Immature natural killer cell (primary cell): Measurements from ENCODE around the gene CA5A. TPM values are rescaled to one million over a fixed set of nuclear protein-coding genes. Genes with fewer than 3 reads are reported as not detected.
A peak's percentile ranks its signal among the peaks of the same experiment; 100 is the strongest.

Source experiments
- DNase-seq, 3 donors: peaks; one replicate each; pipeline ENCODE4 v3.0.0; 2022; ENCODE audit warnings: mixed read lengths in 1 of 3
- H3K27ac Mint-ChIP-seq, 6 donors: one replicate each; pipeline ENCODE4 v1.8.0; 2020; ENCODE audit warnings: mixed read lengths in 6 of 6, mild to moderate bottlenecking in 5 of 6, inconsistent platforms in 4 of 6, moderate library complexity in 3 of 6
- H3K27me3 Mint-ChIP-seq, 3 donors: one replicate each; pipeline ENCODE4 v1.8.0; 2020 to 2021; ENCODE audit warnings: low read depth in 3 of 3, mild to moderate bottlenecking in 3 of 3, mixed read lengths in 3 of 3, moderate library complexity in 3 of 3, inconsistent platforms in 1 of 3
- H3K36me3 Mint-ChIP-seq, 3 donors: one replicate each; pipeline ENCODE4 v1.8.0; 2020; ENCODE audit warnings: mixed read lengths in 3 of 3, inconsistent platforms in 2 of 3, mild to moderate bottlenecking in 2 of 3
- H3K4me1 Mint-ChIP-seq, 2 donors: one replicate each; pipeline ENCODE4 v1.8.0; 2020; ENCODE audit warnings: inconsistent platforms in 2 of 2, mild to moderate bottlenecking in 2 of 2, mixed read lengths in 2 of 2, moderate library complexity in 1 of 2
- H3K4me3 Mint-ChIP-seq, 5 donors: one replicate each; pipeline ENCODE4 v1.8.0; 2020; ENCODE audit warnings: mild to moderate bottlenecking in 5 of 5, mixed read lengths in 5 of 5, inconsistent platforms in 3 of 5, moderate library complexity in 3 of 5
- H3K9me3 Mint-ChIP-seq, 6 donors: one replicate each; pipeline ENCODE4 v1.8.0; 2020; ENCODE audit warnings: mild to moderate bottlenecking in 6 of 6, mixed read lengths in 6 of 6, inconsistent platforms in 4 of 6, moderate library complexity in 3 of 6
- polyA plus RNA-seq, 3 donors: library from polyadenylated mRNA; unstranded; fragments of 300-500 nt; fragmentation: Illumina TruSeq; gene quantifications; one replicate each; pipeline ENCODE4 v1.2.3, GENCODE V29; 2021

CA5A gene
- polyA plus RNA-seq, 3 donors from 2014 or later, result not detected

- no peaks in the 10 kb centered on the region for H3K36me3 Mint-ChIP-seq
- DNase-seq, result no peak
- peaks cover 0 to 35% (median 11%) of the 10 kb centered on the region in 3 donors for H3K27me3 Mint-ChIP-seq
- H3K4me3 Mint-ChIP-seq, result no peak overlapping the region
- no peaks in the 10 kb centered on the region for H3K9me3 Mint-ChIP-seq
- H3K27ac Mint-ChIP-seq, result no peak overlapping the region
- H3K4me1 Mint-ChIP-seq, result no peaks in the 10 kb centered on the region
These were observed 91.5 kb downstream of the CA5A start for GRCh38 chr16:87844809-87845208.

- Mint-ChIP-seq H3K27me3 (peaks cover 0 to 37% (median 11%) of the 10 kb centered on the region in 3 donors), H3K36me3 (no peaks in the 10 kb centered on the region), H3K4me1 (no peaks in the 10 kb centered on the region), H3K27ac (peak overlapping the region in 1 of 6 donors; percentile 30), H3K9me3 (no peaks in the 10 kb centered on the region), H3K4me3 (no peak overlapping the region)
- DNase-seq, result no peak
These were observed 92.1 kb downstream of the CA5A start for GRCh38 chr16:87844120-87844733.

DNA sequence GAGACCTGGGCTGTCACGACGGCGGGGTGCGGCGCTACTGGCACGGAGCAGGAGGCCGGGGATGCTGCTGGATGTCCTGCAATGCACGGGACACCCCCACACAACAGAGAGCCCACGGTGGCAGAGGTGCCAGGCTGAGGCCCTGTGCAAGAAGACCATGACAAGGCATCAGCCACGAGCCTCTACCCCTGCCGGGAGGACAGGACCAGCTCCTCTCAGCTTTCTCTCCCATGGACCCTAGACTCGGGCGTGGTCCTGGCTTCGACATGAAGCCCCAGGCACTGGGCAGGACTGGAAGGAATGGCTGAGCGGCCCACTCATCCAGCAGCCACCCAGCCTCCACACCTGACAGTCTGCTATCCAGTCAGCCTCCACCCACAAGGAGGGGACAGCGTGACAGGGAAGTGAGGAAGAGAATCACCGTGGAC is 92.6 kb downstream of the CA5A start:
- H3K27ac Mint-ChIP-seq, result peak overlapping the region in 1 of 6 donors; percentile 30

DNA sequence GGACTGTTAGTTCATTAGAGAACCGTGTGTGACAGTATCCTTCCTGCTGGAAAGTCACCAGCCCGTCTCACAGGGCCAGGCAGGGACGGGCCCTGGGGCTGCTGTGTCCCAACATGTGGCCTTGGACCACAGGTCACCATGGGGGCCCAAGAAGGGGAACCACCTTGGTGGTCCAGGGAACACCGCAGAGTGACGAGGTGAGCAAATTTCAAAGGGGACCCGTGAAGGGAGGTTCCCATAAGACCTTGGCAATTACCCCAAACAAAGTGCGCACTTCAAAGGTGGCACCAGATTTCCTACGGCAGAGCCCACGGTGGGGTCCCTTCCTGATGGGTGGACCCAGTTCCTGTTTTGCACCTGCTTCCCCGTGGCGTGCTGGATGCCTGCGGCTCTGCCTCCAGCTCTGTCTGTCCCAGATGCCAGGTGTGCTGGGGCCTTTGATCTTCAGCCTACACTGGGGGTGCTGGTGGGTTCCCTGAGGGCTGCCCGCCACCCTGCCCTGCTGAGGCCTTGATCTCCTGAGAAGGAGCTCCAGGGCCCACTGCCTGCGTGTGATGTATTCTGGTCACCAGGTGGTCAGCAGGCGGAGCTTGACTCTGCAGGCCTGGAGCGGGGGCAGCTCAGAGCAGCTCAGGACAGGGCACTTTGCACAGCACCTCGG is 94.0 kb downstream of the CA5A start:
- H3K4me1 Mint-ChIP-seq, result no peaks in the 10 kb centered on the region
- no peaks in the 10 kb centered on the region for H3K36me3 Mint-ChIP-seq
- DNase-seq, result no peak
- peaks cover 0 to 34% (median 7%) of the 10 kb centered on the region in 3 donors for H3K27me3 Mint-ChIP-seq
- no peak overlapping the region for H3K4me3 Mint-ChIP-seq
- H3K9me3 Mint-ChIP-seq, result no peaks in the 10 kb centered on the region
- H3K27ac Mint-ChIP-seq, result no peak overlapping the region

More for the DNA sequence above, 92.6 kb downstream of the CA5A start:
- peaks cover 0 to 34% (median 11%) of the 10 kb centered on the region in 3 donors for H3K27me3 Mint-ChIP-seq
- no peaks in the 10 kb centered on the region for H3K36me3 Mint-ChIP-seq
- H3K9me3 Mint-ChIP-seq, result no peaks in the 10 kb centered on the region
- H3K4me3 Mint-ChIP-seq, result no peak overlapping the region
- DNase-seq, result no peak
- H3K4me1 Mint-ChIP-seq, result no peaks in the 10 kb centered on the region

DNA sequence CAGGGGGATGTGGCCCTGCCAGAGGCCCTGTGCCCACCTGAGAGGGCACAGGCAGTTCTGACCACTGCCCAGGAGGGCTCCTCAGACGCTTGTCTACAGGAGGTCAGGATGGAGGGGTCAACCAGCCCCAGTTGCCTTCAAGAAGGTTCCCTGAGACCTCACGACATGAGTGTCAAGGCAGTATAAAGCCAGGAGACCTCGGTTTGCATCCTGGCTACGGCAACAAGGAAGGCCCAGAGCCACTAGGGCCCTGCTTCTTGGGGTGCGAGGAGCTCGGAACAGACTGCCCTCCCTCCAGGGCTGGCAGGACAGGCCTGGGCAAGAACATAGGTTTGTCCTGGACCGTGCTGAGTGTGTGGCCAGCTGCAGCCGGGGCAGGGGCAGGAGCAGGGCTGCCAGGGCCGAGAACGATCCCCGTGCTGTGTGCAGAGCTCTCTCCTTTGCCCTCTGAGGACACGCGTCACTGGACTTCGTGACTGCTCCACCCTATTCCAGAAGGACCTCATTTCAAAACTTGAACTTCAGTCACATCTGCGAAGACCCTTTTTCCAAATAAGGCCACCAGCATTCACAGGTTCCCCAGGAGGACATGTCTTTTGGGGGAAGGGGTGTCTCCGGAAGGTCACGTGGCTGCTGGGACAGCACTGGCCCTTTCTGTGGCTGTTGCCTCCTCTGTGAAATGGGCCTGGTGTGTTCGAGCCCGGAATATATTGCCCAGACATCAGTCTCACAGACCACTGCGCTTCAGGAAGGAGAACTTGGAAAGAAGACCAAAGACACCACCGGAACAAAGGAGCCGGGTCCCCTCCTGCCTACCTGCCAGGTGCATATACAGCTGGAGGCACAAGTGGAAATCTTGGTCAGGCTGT is 94.8 kb downstream of the CA5A start:
- H3K36me3 Mint-ChIP-seq, result no peaks in the 10 kb centered on the region

DNA sequence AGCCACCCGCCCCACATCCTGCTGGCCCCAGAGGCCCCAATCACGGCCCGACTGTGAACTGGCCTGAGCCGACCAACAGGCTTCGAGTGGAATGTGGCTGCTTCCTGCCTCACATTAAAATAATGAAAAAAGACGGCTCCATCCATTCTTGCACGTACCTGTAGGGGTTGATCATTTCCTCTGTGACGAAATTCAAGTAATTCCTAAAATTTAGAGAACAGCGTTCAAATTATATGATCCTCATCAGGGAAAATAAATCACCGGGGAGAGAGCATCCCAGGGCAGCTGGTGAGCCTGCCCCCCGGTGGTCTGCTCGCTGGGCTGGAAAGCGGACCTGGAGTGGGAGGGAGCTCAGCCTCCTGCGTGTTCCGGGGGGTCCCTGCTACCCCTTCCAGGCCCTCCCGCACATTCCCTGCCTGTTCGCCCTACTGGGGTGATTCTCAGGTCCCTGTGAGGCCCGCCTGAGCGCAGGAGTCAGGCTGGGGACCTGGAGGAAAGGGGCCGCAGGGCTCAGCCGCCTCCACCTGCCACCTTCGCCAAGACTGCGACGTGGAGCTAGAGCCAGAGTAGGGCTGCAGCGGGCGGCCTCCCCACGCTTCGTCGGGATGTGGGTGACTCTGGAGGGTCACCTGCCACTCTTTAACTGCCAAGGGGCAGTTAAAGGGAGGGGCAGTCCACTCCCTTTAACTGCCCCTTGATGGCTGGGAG is 95.9 kb downstream of the CA5A start:
- Mint-ChIP-seq H3K36me3 (no peaks in the 10 kb centered on the region), H3K9me3 (no peaks in the 10 kb centered on the region), H3K27me3 (peaks cover 0 to 38% (median 3%) of the 10 kb centered on the region in 3 donors), H3K27ac (no peak overlapping the region), H3K4me3 (no peak overlapping the region), H3K4me1 (no peaks in the 10 kb centered on the region)
- no peak for DNase-seq

More for the DNA sequence above, 94.8 kb downstream of the CA5A start:
- Mint-ChIP-seq H3K4me3 (no peak overlapping the region), H3K27me3 (peaks cover 0 to 37% (median 7%) of the 10 kb centered on the region in 3 donors), H3K27ac (no peak overlapping the region), H3K4me1 (no peaks in the 10 kb centered on the region), H3K9me3 (no peaks in the 10 kb centered on the region)
- DNase-seq, result no peak

- no peaks in the 10 kb centered on the region for H3K36me3 Mint-ChIP-seq
- no peak overlapping the region for H3K4me3 Mint-ChIP-seq
- no peak for DNase-seq
- H3K27ac Mint-ChIP-seq, result no peak overlapping the region
- H3K27me3 Mint-ChIP-seq, result peaks cover 0 to 42% (median 3%) of the 10 kb centered on the region in 3 donors
- no peaks in the 10 kb centered on the region for H3K9me3 Mint-ChIP-seq
- H3K4me1 Mint-ChIP-seq, result no peaks in the 10 kb centered on the region
These were observed 96.6 kb downstream of the CA5A start for GRCh38 chr16:87839542-87840270.

GRCh38 chr16:87838643-87839541 is 97.4 kb downstream of the CA5A start:
- Mint-ChIP-seq H3K4me3 (no peak overlapping the region), H3K4me1 (no peaks in the 10 kb centered on the region), H3K27ac (no peak overlapping the region), H3K36me3 (no peaks in the 10 kb centered on the region), H3K9me3 (no peaks in the 10 kb centered on the region), H3K27me3 (peaks cover 0 to 41% (median 5%) of the 10 kb centered on the region in 3 donors)
- DNase-seq, result no peak

Other genes with a start within 250 kb of the CA5A start
- gene KLHDC4, start 170.5 kb downstream of the CA5A start, polyA plus RNA-seq, result 10 to 100 TPM; 52.0 to 70.0 (median 61.0) TPM
- gene SLC7A5, start 67.0 kb downstream of the CA5A start, polyA plus RNA-seq, result 1 to 10 TPM; 2.6 to 7.3 (median 4.2) TPM
- 10 to 100 TPM in 2 of 3 donors, 1 to 10 TPM in 1; 6.3 to 19.4 (median 10.2) TPM for gene BANP, start 14.9 kb upstream of the CA5A start, polyA plus RNA-seq